Measurements from ENCODE around the gene TPD52L2.

DNA sequence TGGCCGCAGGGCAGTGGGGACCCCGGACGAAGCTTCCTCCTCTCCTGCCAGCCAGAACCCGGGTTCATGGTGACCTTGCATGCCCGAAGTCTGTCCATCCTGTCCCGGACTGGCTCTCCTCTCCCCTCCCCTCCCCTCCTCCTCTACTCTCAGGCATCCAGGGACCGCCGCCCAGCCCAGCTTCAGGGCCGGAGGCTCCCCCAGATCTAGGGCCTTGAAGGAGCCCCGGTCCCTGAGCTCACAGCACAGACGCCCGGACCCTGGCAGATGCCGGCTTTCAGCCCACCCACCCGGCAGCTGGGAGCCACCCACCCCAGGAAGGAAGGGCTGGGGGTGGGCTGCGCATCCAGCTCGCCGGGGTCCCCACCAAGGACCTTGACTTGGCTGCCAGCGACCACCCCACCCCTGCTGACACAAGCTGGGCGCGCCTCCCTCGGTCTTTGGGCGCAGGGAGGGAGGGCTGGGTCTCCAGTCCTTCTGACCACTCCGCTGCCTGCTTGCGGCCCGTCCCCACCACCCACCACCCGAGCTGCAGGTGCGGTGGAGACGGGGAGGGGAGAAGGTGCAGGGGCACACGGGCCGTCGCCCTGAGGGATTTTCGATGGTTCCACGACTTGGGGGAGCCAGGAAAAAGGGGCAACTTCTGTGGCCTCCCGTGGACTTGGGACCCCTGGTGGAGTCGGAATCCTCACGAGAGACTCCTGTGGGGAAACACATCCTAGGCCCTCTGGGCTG lies 9.5 kb upstream of the TPD52L2 start:
- TF ChIP-seq, protein P1, sequence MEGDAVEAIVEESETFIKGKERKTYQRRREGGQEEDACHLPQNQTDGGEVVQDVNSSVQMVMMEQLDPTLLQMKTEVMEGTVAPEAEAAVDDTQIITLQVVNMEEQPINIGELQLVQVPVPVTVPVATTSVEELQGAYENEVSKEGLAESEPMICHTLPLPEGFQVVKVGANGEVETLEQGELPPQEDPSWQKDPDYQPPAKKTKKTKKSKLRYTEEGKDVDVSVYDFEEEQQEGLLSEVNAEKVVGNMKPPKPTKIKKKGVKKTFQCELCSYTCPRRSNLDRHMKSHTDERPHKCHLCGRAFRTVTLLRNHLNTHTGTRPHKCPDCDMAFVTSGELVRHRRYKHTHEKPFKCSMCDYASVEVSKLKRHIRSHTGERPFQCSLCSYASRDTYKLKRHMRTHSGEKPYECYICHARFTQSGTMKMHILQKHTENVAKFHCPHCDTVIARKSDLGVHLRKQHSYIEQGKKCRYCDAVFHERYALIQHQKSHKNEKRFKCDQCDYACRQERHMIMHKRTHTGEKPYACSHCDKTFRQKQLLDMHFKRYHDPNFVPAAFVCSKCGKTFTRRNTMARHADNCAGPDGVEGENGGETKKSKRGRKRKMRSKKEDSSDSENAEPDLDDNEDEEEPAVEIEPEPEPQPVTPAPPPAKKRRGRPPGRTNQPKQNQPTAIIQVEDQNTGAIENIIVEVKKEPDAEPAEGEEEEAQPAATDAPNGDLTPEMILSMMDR (IDR thresholded peaks at IDR 0.05) = no peak
- TF ChIP-seq POLR2A (IDR thresholded peaks at IDR 0.05) = no peak

Data from testis (tissue), 2 donors.